RPMI7951 (cell line): ENCODE results near the gene DMD. TPM values are rescaled to one million over a fixed set of nuclear protein-coding genes. Genes with fewer than 3 reads are reported as not detected.

Source experiments
- DNase-seq: peaks from one replicate; pipeline ENCODE4 v3.0.0-alpha.2; 2012; ENCODE audit warnings: low read depth
- total RNA-seq: library from RNA; depleted of rRNA; stranded (reverse); fragments of >200 nt; shearing (Covaris generic); gene quantifications from 2 replicates; pipeline ENCODE4 v1.2.3, GENCODE V29; 2014

DMD gene
- total RNA-seq, 1 experiment from 2014 or later = 2.0 TPM

DNA sequence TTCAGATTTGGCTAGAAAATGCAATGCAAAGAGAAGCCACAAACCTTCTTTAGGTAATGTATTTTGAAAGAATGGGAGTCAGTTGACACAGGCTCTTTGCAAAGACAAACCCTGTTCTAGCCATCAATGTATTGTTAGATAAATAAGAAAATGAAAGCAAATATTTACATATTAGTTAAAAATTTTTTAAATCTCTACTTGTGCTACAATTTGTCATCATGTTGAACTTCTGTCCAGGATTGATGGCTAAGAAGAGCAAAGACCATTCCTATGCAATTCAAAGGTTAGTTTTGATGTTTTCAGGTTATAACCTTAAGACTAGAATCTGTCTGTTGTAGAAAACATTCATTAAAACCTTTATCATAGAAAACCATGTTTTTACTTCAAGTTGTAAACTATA, 1350.7 kb downstream of the DMD start:
- DNase-seq = no peak

- no peak for DNase-seq
Measured at GRCh38 chrX:31858915-31859314, 1352.4 kb downstream of the DMD start.

- DNase-seq = no peak
Measured at GRCh38 chrX:31854716-31855115, 1356.6 kb downstream of the DMD start.

GRCh38 chrX:31851761-31852160, 1359.6 kb downstream of the DMD start:
- DNase-seq = no peak

DNA sequence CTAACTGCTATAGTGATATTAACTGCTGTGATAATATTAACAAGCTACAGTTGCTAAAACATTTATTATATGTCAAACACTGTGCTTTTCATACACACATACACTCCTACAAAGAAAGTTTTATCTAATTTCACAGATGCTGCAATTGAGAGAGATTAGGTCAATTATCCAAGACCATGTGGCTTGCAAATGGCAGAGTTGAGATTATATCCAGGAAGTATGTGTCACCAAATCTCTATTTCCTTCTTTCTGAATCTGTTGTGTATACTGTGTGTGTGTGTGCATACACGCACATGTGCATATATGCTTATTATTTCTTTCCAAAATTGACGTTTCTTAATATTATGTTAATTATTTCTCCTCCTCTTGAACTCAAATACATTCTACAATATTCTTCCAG, 1363.6 kb downstream of the DMD start:
- no peak for DNase-seq

DNA sequence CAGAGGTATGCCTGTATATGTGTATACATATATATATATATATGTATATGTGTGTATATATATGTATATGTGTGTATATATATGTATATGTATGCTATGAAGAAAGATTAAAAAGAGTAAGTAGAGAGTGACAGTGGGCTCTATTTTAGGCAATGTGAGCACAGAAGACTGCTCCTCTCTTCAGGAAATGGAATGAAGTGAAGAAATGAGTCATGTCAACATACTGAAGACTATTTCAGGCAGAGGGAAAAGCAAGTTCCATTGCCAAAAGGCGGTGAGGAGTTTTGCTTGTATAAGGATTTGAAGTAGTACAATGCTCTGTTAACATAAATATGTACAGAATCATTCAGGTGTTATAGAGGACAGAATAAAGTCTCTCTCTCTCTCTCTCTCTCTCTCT, 1366.3 kb downstream of the DMD start:
- DNase-seq = no peak

DNA sequence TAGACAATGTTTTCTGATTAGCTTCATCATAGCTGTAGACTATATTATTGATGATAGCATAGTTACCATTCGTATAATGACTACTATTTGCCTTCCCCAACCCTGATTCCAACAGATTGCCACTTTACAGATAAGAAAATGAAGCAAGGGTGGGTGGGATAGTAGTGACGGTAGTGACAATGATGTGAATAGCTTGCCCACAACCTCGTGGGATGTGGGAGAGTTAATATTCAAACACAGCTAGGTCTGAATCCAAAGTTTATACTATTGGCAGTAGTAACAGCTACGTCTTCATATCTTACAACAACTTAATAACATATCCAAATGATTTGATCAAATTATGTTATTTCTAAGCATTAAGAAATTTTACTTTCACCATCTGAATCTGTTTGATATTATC, 1372.7 kb downstream of the DMD start:
- DNase-seq = no peak

DNA sequence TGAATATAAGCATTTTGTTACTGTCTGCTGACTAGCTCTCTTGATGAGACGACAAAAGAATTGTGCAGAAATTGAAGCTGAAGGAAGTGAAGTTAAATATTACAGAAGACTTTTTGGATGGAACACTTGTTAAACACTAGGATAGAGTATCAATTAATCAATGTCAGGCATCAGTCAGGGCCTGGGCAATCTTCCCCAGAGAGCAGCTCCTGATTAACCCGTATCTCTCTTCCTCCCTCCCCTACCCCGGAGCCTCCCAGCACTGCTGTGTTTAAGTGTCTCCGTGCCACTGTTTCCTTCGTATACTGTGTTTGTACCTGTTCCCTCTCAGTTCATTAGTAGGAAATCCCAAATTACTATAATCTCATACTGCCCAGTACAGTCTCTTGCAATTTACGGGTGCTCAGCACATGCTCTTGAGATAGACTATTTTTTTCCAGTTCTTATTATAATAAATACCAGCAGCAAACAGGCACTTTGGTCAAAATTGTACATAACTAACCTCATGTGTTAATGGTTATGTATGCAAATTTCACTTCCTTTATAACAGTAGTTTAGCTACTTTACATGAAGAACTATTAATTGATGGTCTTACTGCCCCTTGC, 1373.8 kb downstream of the DMD start:
- DNase-seq = no peak

- no peak for DNase-seq
Measured at GRCh38 chrX:31836479-31836878, 1374.9 kb downstream of the DMD start.

DNA sequence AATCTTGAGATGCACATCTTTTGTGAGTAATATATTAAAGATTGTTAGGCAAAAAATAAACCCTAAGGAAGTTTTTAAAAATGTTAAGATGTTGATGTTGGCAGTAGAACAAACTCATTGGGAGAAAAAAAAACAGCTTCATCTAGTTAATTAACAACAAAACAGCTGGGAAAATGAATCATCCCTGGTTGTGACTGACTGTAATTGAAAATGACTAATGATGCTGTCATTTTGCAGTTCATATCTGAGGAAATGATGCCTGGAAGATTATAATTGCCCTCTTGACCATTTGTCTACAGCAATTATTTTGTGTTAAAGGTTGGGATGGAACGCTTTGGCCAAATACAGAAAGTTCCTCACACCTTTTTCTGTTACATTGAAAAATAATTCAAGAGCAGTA, 1379.1 kb downstream of the DMD start:
- peak; percentile 4 for DNase-seq

GRCh38 chrX:31820430-31821210, 1390.7 kb downstream of the DMD start:
- no peak for DNase-seq

DNA sequence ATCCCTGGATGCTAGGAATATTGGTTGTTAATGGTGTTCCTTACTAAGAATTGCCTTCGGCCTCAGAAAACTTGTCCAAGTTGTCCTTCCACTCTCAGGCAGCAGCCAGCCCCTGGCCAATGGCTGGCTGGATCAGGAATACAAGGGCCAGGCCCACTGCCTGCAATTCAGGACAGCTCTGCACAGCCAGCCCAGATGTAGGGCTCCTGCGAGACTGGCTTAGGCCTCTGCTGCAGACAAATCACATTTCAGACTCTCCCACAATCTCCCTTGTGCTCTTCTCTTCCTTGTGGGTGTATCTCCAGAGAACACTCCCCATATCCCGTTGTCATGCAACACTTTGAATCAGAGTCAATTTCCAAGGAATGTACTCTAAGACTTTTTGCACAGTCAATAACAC, 1391.9 kb downstream of the DMD start:
- no peak for DNase-seq

DNA sequence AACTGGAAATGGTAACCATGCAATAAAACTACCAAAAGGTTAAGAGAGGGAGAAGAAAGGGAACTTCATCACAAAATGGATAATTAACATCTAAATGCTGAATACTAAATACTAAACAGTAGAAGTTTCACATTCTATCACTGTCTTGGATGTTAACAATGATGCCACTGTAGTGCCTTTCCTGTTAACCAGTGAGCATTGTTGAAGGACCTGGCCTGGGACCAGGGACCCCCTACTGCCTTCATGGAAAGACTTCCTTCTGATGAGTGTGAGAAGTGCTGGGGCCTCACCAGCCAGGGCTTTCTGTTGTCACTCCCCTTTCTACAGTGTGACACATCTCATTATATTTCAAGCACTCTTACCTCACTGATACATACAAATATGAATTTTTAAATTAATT, 1400.2 kb downstream of the DMD start:
- no peak for DNase-seq

- no peak for DNase-seq
Measured at GRCh38 chrX:31808357-31808756, 1403.0 kb downstream of the DMD start.

GRCh38 chrX:31807165-31807564, 1404.2 kb downstream of the DMD start:
- DNase-seq = no peak

DNA sequence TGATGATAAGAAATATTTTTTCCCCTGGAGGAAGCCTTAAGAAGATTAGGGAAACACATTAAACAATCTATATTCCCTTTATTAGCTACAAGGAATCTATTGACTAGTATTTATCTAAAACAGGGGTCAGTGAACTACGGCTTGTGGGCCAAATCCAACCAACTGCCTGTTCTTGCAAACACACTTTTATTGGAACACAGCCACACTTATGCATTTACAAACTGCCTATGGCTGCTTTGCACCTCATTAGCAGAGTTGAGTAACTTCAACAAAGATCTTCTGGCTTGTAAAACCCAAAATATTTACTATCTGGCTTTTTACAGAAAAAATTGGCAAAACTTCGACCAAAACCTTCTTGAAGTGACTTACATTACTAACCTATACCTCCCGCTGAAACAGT, 1405.6 kb downstream of the DMD start:
- no peak for DNase-seq

DNA sequence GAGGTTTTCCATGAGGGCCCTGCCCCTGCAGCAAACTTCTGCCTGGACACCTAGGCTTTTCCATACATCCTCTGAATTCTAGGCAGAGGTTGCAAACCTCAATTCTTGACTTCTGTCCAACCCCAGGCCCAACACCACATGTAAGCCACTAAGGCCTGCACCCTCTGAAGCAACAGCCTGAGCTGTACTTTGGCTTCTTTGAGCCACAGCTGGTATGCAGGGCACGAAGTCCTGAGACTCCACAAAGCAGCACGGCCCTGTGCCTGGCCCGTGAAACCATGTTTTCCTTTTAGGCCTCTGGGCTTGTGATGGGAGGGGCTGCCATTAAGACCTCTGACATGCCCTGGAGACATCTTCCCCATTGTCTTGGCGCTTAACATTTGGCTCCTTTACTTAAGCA, 1411.1 kb downstream of the DMD start:
- DNase-seq = no peak

DNA sequence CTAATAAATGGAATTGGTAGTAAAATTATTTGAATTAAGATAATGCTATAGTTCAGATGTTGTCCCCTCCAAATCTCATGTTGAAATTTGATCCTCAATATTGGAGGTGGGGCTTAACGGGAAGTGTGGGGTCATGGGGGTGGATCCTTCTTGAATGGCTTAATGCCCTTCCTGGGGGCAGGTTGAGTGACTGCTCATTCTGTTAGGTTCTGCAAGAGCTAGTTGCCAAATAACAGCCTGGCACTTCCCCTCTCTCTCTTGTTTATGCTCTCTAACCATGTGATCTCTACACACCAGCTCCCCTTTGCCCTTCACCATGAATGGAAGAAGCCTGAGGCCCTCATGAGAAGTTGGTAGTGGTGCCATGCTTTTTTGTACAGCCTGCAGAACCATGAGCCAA, 1414.7 kb downstream of the DMD start:
- no peak for DNase-seq

DNA sequence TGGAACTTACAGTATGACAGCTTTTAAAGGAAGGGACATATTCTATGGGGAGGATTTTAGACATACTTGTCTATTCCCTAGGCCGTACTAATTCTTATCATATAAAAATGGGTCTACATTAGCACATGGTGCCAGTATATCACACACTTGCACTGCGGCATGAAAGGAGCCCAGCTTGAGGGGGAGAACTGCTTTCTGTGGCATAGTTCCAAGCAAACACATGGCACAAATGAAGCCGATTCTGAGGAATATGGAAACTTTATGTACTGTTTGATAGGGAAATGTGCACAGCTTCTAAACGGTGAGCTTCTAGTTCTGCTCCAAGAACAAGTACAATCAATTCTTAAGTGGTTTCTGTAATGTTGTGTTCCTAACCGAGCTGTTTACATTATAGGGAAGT, 1463.9 kb downstream of the DMD start:
- no peak for DNase-seq

- no peak for DNase-seq
Measured at GRCh38 chrX:31743004-31743403, 1468.3 kb downstream of the DMD start.

- DNase-seq = no peak
Measured at GRCh38 chrX:31717474-31717873, 1493.9 kb downstream of the DMD start.

GRCh38 chrX:31715675-31716074, 1495.7 kb downstream of the DMD start:
- DNase-seq = no peak

DNA sequence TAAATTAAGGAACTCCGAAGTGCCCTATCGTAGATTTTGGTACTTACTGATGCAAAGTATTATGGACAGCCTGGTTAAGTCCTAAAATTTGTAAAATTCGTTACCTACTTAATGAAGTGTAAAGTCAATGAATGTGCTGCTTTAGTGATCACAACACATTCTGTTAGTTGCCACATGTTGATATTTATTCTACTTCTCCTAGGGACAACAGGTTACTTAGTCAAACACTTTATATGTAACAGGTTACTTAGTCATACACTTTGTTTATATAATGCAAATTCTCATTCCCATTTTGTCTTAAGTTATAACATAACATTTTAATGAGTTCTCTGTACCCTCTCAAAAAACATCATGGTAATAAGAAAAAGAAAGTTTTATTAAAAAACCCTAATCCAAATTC, 1496.6 kb downstream of the DMD start:
- DNase-seq = no peak

GRCh38 chrX:31713120-31713519, 1498.2 kb downstream of the DMD start:
- no peak for DNase-seq
